ENCODE results near the gene CALHM5. TPM values are rescaled to one million over a fixed set of nuclear protein-coding genes. Genes with fewer than 3 reads are reported as not detected.

CALHM5 gene
- total RNA-seq, 1 experiment from 2014 or later, result 0.05 TPM

DNA sequence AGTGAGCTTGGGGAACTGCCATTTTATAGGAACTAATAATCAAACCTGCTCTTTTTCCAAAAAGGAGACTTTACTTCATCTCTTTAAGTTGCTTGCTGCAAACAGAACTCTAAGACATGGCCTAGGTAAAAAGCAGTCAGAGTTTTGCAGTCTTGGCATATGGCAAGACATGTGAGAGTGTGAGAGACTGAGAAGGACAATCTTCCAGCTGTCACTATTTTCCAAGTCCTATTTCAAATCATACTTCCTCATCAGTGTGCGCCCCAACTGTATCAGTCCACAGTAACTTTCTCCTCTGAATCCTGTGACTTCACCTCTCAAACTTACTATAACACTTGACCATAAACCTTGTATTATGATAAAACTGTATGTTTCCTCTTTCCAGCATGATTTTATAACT is 39.9 kb upstream of the CALHM5 start:
- POLR2A ChIA-PET, result no interaction called here

DNA sequence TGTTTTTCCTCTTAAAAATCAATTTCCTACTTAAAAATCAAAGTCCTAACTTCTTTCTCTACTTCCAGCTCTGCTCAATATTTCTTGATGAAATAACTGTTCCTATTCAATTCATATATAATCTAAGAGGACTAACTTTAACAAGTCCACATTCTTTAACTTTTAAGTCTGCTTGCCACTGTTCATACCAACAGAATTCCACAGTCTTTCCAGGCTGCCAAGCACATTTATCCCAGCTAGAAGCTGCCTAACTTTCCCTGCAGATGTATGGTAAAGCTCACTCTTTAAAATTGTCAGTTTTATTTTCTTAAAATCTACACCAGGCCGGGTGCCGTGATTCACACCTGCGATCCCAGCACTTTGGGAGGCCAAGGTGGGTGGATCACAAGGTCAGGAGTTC is 38.7 kb upstream of the CALHM5 start:
- Histone ChIP-seq H3K9me2 (ENCODE audit: insufficient read depth) (no peaks in the 10 kb centered on the region), H4K20me1 (ENCODE audit: insufficient read depth) (no peaks in the 10 kb centered on the region), H2AFZ (ENCODE audit: low read depth, low read length, poor library complexity, severe bottlenecking) (no peak overlapping the region), H3K27ac (ENCODE audit: low read depth, low read length) (no peak overlapping the region), H3K4me3 (replicated peaks in 1 of 2; ENCODE audit: low read depth in 1 of 2, low read length in 2 of 2) (no peak overlapping the region), H3K9me3 (ENCODE audit: control insufficient read depth in 1 of 2, insufficient read depth in 1 of 2, low read depth in 1 of 2, low read length in 2 of 2) (no peaks in the 10 kb centered on the region), H3K36me3 (ENCODE audit: control insufficient read depth in 1 of 2, insufficient read depth in 2 of 2, low read length in 2 of 2) (no peaks in the 10 kb centered on the region), H3K9ac (ENCODE audit: low read length) (no peak overlapping the region), H3K27me3 (ENCODE audit: insufficient read depth, low read length) (no peaks in the 10 kb centered on the region), H3K79me2 (ENCODE audit: insufficient read depth, low read length) (no peaks in the 10 kb centered on the region), H3K4me1 (ENCODE audit: control insufficient read depth in 1 of 2, insufficient read depth in 2 of 2, low read length in 2 of 2) (no peaks in the 10 kb centered on the region), H3K4me2 (ENCODE audit: low read length) (no peak overlapping the region)
- no TSS peak for BruUV-seq (replicated peaks)
- ATAC-seq, result no peak
- POLR2A ChIA-PET, result no interaction called here
- CTCF ChIA-PET, result no interaction called here
- DNase-seq (ENCODE audit: low read depth, low spot score), result no peak
- RAD21 ChIA-PET (ENCODE audit: low non-redundant PET in 1 of 2, low total read pairs in 2 of 2, uncharacterized antibody in 2 of 2, unreplicated experiment in 2 of 2), result no interaction called here
- intact Hi-C loops (cut with micrococcal nuclease), result no loop called here
- TF ChIP-seq CEBPB (IDR thresholded peaks at IDR 0.05; ENCODE audit: low read depth), result no peak
- no peak for TF ChIP-seq REST (IDR thresholded peaks at IDR 0.05; ENCODE audit: low read depth)
- no peak for TF ChIP-seq JUND (IDR thresholded peaks at IDR 0.05)
- no peak for TF ChIP-seq POLR2AphosphoS5 (IDR thresholded peaks at IDR 0.05; ENCODE audit: low read depth, low read length)
- no peak for TF ChIP-seq FOSL1 (IDR thresholded peaks at IDR 0.05; ENCODE audit: low read depth)
- no peak for TF ChIP-seq ZBTB33 (IDR thresholded peaks at IDR 0.05; ENCODE audit: extremely low read depth, insufficient replicate concordance, low read length)
- TF ChIP-seq CBX3 (IDR thresholded peaks at IDR 0.05; ENCODE audit: low read depth), result no peak

More for the DNA sequence above, 39.9 kb upstream of the CALHM5 start:
- Histone ChIP-seq H3K36me3 (ENCODE audit: control insufficient read depth in 1 of 2, insufficient read depth in 2 of 2, low read length in 2 of 2) (no peaks in the 10 kb centered on the region), H3K9ac (ENCODE audit: low read length) (no peak overlapping the region), H3K27me3 (ENCODE audit: insufficient read depth, low read length) (no peaks in the 10 kb centered on the region), H3K79me2 (ENCODE audit: insufficient read depth, low read length) (no peaks in the 10 kb centered on the region), H4K20me1 (ENCODE audit: insufficient read depth) (no peaks in the 10 kb centered on the region), H3K9me2 (ENCODE audit: insufficient read depth) (no peaks in the 10 kb centered on the region), H2AFZ (ENCODE audit: low read depth, low read length, poor library complexity, severe bottlenecking) (no peak overlapping the region), H3K4me2 (ENCODE audit: low read length) (no peak overlapping the region), H3K27ac (ENCODE audit: low read depth, low read length) (no peak overlapping the region), H3K4me3 (replicated peaks in 1 of 2; ENCODE audit: low read depth in 1 of 2, low read length in 2 of 2) (no peak overlapping the region), H3K4me1 (ENCODE audit: control insufficient read depth in 1 of 2, insufficient read depth in 2 of 2, low read length in 2 of 2) (no peaks in the 10 kb centered on the region), H3K9me3 (ENCODE audit: control insufficient read depth in 1 of 2, insufficient read depth in 1 of 2, low read depth in 1 of 2, low read length in 2 of 2) (no peaks in the 10 kb centered on the region)
- ChIA-PET CTCF (no interaction called here), RAD21 (ENCODE audit: low non-redundant PET in 1 of 2, low total read pairs in 2 of 2, uncharacterized antibody in 2 of 2, unreplicated experiment in 2 of 2) (no interaction called here)
- DNase-seq (ENCODE audit: low read depth, low spot score) (no peak), ATAC-seq (no peak)
- BruUV-seq (replicated peaks), result no TSS peak
- intact Hi-C loops (cut with micrococcal nuclease), result no loop called here
- TF ChIP-seq RAD21 (IDR thresholded peaks at IDR 0.05; ENCODE audit: low read depth), result no peak
- no peak for TF ChIP-seq EGR1 (IDR thresholded peaks at IDR 0.05; ENCODE audit: low read depth)
- no peak for TF ChIP-seq SIN3A (IDR thresholded peaks at IDR 0.05; ENCODE audit: low read depth)

All from HCT116 (cell line).